ENCODE results near the gene ERLEC1.
"Not testable (repeated sequence)": the region's sequence is repeated elsewhere in the genome, so short reads cannot be mapped to it uniquely, and the experiment has no call there.

The ERLEC1 gene, protein sequence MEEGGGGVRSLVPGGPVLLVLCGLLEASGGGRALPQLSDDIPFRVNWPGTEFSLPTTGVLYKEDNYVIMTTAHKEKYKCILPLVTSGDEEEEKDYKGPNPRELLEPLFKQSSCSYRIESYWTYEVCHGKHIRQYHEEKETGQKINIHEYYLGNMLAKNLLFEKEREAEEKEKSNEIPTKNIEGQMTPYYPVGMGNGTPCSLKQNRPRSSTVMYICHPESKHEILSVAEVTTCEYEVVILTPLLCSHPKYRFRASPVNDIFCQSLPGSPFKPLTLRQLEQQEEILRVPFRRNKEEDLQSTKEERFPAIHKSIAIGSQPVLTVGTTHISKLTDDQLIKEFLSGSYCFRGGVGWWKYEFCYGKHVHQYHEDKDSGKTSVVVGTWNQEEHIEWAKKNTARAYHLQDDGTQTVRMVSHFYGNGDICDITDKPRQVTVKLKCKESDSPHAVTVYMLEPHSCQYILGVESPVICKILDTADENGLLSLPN

DNA sequence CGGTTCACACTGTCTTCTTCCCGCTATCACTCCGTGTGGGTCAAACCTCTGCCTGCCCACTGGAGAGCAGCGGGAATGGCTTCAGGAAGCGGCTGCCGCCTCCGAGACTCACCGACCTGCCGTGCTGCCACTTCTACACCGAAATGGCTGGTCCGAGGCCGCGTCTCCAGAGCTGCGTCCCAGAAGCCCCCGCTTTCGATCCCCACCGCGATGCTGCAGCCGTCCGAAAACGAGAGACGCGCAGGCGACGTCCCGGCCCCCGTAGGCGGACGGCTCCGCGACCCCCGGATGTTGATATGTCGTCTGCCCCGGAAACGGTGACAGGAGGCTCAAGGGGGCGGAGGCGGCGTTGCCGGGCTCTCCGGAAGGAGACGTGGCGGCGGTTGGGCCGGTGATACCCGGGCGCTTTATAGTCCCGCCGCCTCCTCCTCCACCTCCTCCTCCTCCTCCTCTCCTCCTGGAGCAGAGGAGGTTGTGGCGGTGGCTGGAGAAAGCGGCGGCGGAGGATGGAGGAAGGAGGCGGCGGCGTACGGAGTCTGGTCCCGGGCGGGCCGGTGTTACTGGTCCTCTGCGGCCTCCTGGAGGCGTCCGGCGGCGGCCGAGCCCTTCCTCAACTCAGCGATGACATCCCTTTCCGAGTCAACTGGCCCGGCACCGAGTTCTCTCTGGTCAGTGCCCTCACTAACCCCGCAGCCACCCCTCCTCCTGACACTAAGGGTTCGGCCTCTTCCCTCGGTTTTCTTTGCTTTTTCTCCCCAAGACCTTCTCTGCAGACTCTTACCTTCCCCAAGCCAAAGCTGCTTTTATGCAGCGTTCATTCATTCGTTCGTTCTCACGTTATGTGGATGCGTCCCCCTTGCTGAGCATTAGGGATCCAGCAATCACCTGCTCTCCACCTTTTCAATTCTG lies at the start of gene ERLEC1, which contains the start of gene ASB3:
Gene ERLEC1 (plus strand): TSS at position 340 of the 909 bp plus-strand sequence. CDS start 167 bp downstream, at position 507.
Gene ASB3 (minus strand): TSS at position 249 of the 909 bp plus-strand sequence. CDS start 21,381 bp downstream, outside the sequence.
- peak; percentile 91 for DNase-seq

DNA sequence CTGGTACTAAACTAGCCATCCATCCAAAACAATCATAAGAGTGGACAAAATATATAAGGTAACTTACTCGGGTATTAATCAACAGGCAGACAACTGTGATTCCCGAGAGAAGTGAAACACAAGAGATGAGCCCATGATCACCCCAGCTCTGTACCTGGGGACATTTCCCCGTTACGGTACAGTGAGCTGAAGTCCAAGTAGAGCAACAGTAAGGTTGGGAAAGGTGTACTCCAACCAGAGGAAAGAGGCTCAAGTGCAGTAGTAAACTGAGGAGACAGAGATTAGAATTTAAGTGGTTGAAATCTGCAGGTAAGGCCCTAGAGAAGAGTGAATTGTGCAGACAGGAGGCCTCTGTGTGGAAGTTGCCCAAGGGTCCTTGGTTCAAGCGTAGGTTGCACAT lies 49.8 kb upstream of the ERLEC1 start:
- no peak for DNase-seq

DNA sequence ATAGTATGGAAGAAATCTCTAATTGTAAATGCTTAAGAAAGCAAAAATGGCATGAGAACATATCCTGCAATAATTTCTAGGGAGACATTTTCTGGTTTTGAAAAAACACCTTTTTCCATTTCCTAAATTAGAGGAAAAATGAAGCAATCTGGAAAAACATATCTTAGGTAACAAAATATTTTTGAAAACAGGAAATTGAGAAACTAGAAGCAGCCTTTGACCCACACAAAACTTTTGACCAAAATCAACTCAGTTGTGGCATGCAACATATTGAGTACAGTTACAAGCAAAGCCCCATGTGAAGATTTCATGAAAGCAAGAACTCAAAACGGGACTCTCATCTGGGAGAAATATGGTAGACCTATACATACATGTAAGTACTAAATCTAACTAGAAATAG lies 47.8 kb upstream of the ERLEC1 start:
- no peak for DNase-seq

DNA sequence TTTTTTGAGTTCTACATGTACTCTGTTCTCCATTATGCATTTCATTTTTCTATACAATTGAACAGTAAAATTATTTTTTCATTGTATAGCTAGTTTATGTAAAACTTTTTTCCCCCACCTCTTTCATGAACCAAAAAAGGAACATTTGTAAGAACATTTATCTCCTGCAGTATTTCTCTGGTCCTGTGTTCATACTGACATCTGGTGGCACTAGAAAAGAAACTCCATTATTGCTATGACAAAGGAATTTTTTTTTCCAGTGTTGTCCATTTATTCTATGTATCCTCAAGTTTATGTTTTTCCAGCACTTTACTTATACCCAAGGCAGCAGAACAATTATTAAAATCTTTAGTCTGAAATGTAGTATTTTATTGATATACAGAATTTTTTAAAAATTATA lies 46.7 kb upstream of the ERLEC1 start:
- no peak for DNase-seq

DNA sequence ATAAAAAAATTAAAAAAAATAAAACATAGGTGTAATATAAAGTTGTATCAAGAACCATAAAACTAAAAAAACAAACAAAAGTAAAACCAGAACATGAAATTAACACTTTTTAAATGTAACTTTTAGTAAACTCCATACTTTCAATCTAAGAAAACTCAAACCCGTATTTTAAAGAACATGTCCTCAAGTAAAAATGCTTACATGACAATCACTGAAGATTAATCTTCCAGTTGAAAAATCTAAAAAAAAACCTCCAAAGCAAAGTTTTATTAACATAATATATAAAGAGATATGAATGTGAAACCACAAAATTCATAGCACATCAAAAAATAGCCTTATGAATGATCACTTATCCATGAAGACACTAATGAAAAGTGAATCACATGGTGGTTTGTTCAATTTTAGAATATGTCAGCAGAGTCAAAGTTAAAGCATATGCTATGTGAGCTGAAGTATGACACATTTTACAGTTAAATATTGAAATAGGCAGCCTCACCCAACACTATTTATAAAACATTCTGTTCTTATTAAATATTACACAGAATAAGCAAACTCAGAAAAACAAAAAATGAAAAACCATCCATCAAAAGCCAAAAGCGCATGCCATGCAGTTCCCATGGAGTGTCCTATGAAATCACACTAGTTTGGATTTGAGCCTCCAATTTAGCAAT lies 42.3 kb upstream of the ERLEC1 start:
- DNase-seq = no peak

DNA sequence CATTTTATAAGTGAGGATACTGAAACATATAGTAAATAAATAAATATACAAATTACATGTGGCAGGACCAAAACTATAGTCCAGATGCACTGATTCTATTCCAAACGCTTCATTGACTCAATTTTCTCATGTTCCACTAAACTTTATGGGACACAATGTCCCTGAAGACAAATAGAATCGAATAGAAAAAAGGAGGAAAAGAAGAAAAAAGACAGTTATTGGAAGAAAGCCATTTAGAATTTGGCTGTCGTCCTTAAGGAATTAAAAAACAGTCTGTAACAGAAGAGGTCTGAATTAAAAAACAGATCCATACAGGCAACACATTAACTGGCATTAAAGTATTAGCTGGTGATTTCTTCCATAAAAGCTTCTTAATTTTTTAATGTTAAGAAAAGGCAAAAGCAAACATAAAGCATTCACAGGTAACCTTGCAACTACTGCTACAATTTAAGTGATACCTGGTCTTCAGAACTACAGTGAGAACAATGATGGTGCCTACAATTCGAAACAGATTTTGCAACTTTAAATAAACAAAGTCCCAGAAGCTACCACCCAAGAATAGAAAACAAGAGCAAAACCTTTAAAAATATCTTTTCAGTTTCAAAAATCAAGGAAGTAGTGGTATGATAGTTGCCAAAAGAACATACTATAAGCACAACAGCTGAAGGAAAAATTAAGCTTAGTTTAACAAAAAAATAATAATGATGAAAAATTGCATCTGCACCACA lies 36.6 kb upstream of the ERLEC1 start:
- DNase-seq = no peak

DNA sequence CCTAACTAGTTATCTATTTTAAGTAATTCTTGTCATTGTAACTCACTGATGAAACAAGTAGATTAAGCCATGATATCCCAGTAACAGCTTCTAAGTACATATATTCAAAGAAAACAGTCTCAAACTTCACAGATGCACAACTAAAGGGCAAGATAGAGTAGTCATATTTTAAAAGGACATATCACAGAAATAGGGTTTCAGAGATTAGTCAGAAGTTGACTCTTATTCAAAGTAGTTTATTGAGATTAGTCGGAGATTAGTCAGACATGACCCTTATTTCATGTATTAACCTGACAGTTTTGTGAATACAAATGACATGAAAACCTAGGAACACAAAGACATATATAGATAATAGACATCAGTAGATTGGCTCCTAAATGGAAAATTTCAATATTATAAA lies 35.1 kb upstream of the ERLEC1 start:
- no peak for DNase-seq

DNA sequence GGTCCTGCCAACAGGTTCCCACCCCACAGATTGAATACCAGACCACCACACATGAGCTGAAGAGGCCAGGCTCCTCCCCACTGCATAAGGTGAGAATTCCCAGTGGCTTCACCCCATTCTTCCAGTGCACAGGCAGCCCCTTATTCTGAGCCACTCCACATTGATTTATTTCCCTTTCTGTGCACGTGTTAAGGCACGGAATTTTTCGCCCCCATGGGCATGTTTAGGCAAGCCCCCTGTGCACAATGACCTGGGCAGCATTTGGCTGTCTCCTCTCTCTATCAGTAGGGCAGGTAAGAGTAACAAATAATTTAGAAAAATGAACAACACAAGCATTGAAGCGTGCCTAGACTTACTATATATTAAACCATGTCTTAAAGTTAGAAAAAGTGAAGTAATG lies 34.5 kb upstream of the ERLEC1 start:
- DNase-seq = no peak

DNA sequence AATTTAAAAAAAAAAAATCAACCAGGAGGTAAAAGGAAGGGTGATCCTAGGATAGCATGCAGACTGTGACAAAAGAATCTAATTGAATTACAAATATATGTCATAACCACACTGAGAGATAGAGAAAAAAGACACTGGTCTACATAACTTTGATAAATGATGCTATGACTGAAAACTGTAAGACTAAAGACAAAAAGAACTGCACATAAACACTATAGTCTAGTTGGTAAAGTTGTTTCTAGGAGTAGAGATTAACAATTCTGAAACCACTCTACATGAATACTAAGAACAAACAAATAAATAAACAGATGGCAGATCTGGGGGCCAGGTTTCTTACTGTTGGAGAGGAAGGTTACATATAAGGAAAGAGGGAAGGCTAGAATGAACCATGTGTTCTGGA lies 33.8 kb upstream of the ERLEC1 start:
- no peak for DNase-seq

DNA sequence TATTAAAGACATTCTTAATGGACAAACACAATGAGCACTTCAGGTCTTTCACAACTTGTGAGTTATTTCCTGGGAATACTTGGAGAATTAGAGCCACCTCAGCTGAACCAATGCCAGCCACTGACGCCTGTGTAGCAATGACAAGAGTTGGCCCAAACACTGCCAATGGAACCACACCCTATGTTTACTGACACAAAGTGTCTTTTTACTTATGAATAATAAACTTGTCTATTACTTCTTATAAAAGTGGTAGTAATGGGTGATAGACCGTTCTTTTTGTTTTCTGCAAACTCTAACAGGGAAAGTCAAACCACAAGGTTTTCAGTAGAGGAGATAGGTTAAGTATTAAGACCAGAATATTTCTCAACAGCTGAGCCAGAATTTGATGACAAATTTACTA lies 31.7 kb upstream of the ERLEC1 start:
- no peak for DNase-seq

DNA sequence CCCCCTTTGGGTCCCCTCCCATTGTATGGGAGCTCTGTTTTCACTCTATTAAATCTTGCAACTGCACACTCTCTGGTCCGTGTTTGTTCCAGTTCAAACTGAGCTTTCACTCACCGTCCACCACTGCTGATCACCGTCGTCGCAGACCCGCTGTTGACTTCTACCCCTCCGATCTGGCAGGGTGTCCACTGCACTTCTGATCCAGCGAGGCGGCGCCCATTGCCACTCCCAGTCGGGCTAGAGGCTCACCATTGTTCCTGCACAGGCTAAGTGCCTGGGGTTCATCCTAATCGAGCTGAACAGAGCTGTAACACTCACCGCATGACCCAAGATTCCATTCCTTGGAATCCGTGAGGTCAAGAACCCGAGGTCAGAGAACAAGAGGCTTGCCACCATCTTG lies 30.2 kb upstream of the ERLEC1 start:
- no peak for DNase-seq

DNA sequence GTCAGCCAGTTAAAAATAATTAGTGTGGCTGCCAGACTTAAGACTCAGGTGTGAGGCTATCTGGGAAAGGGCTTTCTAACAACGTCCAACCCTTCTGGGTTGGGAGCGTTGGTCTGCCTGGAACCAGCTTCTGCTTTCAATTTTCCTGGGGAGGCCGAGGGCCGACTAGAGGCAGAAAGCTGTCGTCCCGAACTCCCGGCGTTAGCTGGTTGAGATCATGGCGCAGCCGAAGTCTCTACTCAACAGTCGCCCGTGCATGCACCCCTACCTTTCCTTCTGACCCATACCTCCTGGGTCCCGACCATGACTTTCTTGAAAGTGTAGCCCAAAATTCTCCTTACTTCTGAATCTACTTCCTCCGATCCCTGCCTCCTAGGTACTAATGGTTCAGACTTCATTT lies 29.6 kb upstream of the ERLEC1 start:
- not testable (repeated sequence) for DNase-seq

DNA sequence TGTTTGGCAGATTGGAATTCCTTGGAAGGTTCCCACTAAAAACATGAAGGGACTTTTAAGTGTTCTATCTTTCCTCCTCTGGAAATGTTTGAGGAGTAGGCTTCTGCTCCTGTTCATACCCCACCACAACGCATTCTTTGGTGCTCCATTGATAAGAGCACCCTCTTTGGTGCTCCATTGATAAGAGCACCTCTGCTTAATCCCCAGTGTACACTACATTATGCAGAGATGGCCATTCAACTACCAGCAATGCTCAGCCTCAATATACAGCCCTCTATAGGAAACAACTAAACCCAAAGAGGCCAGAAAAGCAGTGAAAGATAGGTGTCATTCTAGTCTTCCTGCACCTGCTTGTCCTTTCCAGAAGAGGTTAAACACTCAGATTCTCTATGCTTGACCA lies 21.1 kb upstream of the ERLEC1 start:
- no peak for DNase-seq

DNA sequence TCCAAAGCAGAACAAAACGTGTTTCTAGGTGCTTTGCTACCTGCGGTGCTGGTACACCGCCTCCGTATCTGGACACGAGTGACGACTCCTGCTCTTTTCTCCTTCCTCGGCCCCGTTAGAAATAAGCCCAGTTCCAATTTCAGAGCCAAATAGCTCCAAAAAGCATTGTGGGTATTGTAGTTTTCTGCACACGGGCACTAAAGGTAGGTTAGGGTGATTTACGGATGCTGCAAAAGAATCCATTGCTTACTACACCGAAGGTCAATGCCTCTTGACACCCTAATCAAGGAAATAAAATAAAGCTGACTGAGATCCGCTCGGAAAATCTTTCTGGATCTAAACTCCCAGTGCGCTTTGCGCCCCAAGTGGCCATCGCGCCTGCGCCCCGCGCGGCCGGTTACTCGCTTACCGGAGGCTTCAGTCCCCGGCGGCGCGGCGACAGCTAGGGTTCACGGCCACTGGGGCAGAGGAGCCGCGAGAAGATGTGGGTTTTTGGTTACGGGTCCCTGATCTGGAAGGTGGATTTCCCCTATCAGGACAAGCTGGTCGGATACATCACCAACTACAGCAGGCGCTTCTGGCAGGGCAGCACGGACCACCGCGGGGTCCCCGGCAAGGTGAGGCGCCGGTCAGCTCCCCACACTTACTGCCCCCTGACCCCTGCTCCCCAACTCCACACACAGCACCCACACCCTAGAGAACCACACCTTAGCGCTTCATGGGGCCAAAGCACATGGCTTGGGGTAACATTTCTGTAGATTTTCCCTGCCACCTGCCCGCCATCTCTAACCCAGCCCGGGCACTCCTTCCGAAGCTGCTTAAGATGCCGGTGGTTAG lies 19.2 kb upstream of the ERLEC1 start, which contains the start of gene CHAC2:
Gene CHAC2 (plus strand): TSS at position 400 of the 837 bp plus-strand sequence. CDS start 83 bp downstream, at position 483.
- peak; percentile 92 for DNase-seq

DNA sequence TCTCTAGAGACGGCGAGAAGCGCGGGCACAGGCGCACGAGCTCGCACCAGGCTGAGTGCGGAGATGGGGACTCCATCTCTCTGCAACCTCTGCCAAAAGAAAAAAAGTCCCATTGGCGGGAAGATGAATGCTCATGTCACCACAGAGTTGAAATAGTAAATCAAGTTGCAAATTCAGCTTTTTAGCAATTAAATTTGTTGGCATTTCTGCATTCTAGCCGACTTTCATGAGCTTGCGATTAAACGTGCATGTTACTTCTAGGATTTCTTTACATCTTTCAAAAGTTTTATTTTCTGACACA lies 18.7 kb upstream of the ERLEC1 start:
- no peak for DNase-seq

DNA sequence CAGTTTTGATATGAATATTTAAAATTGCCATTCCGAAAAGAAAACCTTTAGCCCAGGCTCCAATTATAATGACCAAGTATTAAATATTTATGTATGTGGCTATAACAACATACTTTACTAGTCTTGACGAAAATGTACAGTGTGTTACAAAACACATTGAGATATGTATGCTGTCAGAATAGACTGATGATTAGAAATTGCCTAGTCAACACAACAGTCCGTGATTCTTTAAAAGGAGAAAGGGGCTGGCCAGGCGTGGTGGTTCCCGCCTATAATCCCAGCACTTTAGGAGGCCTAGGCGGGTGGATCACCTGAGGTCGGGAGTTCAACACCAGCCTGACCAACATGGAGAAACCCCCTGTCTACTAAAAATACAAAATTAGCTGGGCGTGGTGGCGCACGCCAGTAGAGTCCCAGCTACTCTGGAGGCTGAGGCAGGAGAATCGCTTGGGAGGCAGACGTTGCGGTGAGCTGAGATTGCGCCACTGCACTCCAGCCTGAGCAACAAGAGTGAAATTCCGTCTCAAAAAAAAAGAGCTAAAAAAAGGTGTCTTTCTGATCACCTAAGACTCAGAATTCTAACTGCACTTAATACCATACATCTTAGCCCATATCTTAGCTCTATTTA lies 17.4 kb upstream of the ERLEC1 start:
- DNase-seq = no peak

DNA sequence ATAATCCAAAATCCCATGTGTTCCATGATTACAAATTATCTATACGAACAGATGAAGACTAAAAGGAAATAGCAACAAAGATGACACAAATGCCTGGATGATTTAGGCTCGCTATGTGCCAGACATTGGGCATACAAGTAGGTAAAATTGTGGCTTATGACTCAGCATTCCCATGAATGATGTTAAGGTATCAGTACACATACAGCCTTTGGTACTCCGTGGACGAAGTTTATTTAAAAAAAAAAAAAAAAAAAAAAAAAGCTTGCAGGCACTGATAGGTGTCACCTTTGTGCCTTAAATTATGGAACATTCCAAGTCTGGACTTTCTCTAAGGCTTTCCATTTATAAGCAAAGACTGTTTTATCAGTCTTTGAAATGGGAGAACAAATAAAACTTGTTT lies 16.6 kb upstream of the ERLEC1 start:
- DNase-seq = peak; percentile 16

DNA sequence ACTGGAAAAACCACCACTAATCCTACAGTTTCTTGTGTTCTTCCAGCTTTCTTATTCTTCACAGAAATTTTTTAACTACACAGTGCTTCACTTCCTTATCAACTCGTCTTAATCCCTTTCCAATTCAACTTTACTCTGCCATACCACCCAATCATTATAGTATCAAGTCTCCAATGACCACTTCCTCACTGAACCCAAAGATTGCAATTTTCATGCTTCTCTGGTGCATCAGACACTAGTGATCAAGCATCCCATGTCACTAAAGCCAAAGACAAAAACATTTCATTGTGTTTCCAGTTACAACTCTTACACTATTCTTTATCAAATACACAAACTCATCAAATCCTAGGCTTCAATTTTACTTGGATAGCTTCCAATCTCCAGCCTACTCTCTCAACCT lies 9.7 kb upstream of the ERLEC1 start:
- no peak for DNase-seq

DNA sequence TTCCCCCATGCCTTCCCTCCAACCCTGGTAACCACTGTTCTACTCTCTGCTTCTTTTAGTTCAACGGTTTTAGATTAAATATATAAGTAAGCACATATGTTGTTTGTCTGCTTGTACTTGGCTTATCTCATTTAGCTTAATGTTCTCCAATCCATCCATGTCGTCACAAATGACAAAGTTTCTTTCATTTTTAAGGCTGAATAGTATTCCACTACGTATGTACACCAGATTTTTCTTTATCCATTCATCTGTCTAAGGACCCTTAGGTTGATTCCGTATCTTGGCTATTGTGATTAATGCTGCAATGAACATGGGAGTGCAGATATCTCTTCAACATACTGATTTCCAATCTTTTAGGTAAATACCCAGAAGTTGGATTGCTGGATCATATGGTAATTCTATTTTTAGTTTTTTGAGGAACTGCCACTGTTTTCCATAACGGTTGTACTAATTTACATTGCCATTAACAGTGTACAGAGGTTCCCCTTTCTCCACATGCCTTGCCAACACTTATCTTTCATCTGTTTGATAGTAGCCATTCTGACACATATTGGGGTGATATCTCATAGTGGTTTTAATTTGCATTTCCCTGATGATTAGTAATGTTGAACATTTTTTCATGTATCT lies 8.2 kb upstream of the ERLEC1 start:
- no peak for DNase-seq

DNA sequence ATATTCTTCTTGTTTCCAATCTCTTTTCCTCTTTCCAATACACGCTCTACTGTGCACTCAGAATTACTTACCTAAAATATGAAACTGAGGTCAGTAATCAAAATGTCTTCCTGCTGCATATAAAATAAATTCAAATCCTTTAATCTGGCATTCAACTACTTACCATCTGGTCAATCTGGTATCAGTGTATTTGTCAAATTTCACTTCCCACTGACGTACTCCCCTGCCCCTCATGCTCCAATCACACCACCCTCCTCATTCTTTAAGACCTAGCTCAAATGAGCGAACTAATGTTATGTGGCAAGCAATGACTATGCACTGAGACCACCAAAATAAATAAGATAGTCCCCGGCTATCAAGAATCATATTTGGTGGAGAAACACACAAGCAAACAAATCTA lies 6.8 kb upstream of the ERLEC1 start:
- no peak for DNase-seq

DNA sequence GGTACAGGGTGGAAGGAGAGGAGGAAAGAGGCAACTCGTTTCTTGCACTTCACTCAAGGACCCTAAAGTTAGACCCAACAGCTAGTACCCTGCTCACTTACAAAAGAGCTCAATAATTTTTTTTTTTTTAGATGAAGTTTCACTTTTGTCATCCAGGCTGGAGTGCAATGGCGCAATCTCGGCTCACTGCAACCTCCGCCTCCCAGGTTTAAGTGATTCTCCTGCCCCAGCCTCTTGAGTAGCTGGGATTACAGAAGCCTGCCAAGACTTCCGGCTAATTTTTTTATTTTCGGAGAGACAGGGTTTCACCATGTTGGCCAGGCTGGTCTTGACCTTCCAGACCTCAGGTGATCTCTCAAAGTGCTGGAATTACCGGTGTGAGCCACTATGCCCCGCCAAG lies 4.2 kb upstream of the ERLEC1 start:
- DNase-seq = no peak
